Neural progenitor cell (in vitro differentiated cells): Measurements from ENCODE around the gene CCDC134. TPM values are rescaled to one million over a fixed set of nuclear protein-coding genes. Genes with fewer than 3 reads are reported as not detected.
A peak's percentile ranks its signal among the peaks of the same experiment; 100 is the strongest.

Experiments
- DNase-seq: peaks from one replicate; pipeline ENCODE4 v3.0.0-alpha.2; 2016; ENCODE audit warnings: low spot score
- H2AFZ ChIP-seq: fragments of 200-600 bp; sonication (generic); replicated peaks from 2 replicates; pipeline ENCODE4 v1.6.1; 2016; ENCODE audit warnings: antibody characterized with exemption
- H3F3A ChIP-seq: fragments of 200-600 bp; sonication (generic); 2 replicates; pipeline ENCODE4 v1.6.1; 2016; ENCODE audit warnings: antibody characterized with exemption, low read depth
- H3K27ac ChIP-seq: fragments of 200-600 bp; sonication (generic); 2 replicates; pipeline ENCODE4 v1.5.1; 2016; ENCODE audit warnings: mild to moderate bottlenecking
- H3K27me3 ChIP-seq: fragments of 200-600 bp; sonication (generic); 2 replicates; pipeline ENCODE4 v1.6.1; 2016; ENCODE audit warnings: mild to moderate bottlenecking, moderate library complexity
- H3K36me3 ChIP-seq: fragments of 200-600 bp; sonication (generic); 2 replicates; pipeline ENCODE4 v1.5.1; 2016
- H3K4me1 ChIP-seq: fragments of 200-600 bp; sonication (generic); 2 replicates; pipeline ENCODE4 v1.6.1; 2016; ENCODE audit warnings: mixed run types
- H3K4me2 ChIP-seq: fragments of 200-600 bp; sonication (generic); 2 replicates; pipeline ENCODE4 v1.6.1; 2016
- H3K4me3 ChIP-seq: fragments of 200-600 bp; sonication (generic); 2 replicates; pipeline ENCODE4 v1.5.1; 2016
- H3K79me2 ChIP-seq: fragments of 200-600 bp; sonication (generic); 2 replicates; pipeline ENCODE4 v1.6.1; 2016; ENCODE audit warnings: low read depth
- H3K9ac ChIP-seq: fragments of 200-600 bp; sonication (generic); 2 replicates; pipeline ENCODE4 v1.6.1; 2016
- H3K9me3 ChIP-seq: fragments of 200-600 bp; sonication (generic); 2 replicates; pipeline ENCODE4 v1.5.1; 2016; ENCODE audit warnings: low read depth
- H4K20me1 ChIP-seq: fragments of 200-600 bp; sonication (generic); 2 replicates; pipeline ENCODE4 v1.6.1; 2016; ENCODE audit warnings: low read depth
- H3K27ac Mint-ChIP-seq: 3 replicates; pipeline ENCODE4 v1.8.0; 2021; ENCODE audit warnings: mixed read lengths
- H3K27me3 Mint-ChIP-seq: 2 replicates; pipeline ENCODE4 v1.8.0; 2022; ENCODE audit warnings: low read depth, mild to moderate bottlenecking, inconsistent platforms, moderate library complexity, mixed read lengths; ENCODE audit not compliant: insufficient read depth
- H3K36me3 Mint-ChIP-seq: 3 replicates; pipeline ENCODE4 v1.8.0; 2021; ENCODE audit warnings: mixed read lengths
- H3K4me1 Mint-ChIP-seq: 3 replicates; pipeline ENCODE4 v1.8.0; 2021; ENCODE audit warnings: mixed read lengths
- H3K4me3 Mint-ChIP-seq: 3 replicates; pipeline ENCODE4 v1.8.0; 2021; ENCODE audit warnings: mild to moderate bottlenecking, moderate library complexity, mixed read lengths
- H3K9me3 Mint-ChIP-seq: 3 replicates; pipeline ENCODE4 v1.8.0; 2020; ENCODE audit warnings: mixed read lengths
- EZH2 ChIP-seq: fragments of 200-600 bp; sonication (generic); IDR thresholded peaks from 2 replicates; pipeline ENCODE4 v1.6.1; 2017; ENCODE audit warnings: antibody characterized with exemption, mild to moderate bottlenecking, moderate library complexity
- EZH2phosphoT487 ChIP-seq: fragments of 200-600 bp; sonication (generic); IDR thresholded peaks from 2 replicates; pipeline ENCODE4 v1.6.1; 2017; ENCODE audit warnings: antibody characterized with exemption
- total RNA-seq: library from RNA; depleted of rRNA; stranded (reverse); fragments of >200 nt; gene quantifications from 2 replicates; pipeline ENCODE4 v1.2.3, GENCODE V29; 2015; ENCODE audit warnings: low replicate concordance
- TF ChIP-seq, protein P1 (sequence below): fragments of 200-600 bp; sonication (generic); IDR thresholded peaks from 2 replicates; pipeline ENCODE4 v1.5.1; 2017; ENCODE audit warnings: antibody characterized with exemption, mild to moderate bottlenecking

Gene CCDC134
- total RNA-seq, result 8.8 and 19.7 TPM in 2 replicates

GRCh38 chr22:41800348-41801146 is at the start of gene CCDC134:
Gene CCDC134 (plus strand): TSS chr22:41800679. CDS start chr22:41808891, 8,212 bp downstream.
- Mint-ChIP-seq H3K4me1 (peaks cover 37% of the 10 kb centered on the region), H3K4me3 (peak within 1 kb of the TSS; percentile 96), H3K36me3 (peaks cover 6% of the 10 kb centered on the region), H3K9me3 (no peaks in the 10 kb centered on the region), H3K27me3 (peaks cover 3% of the 10 kb centered on the region), H3K27ac (peak within 1 kb of the TSS; percentile 98)
- Histone ChIP-seq H3K4me1 (peaks cover 22% of the 10 kb centered on the region), H3K27me3 (no peaks in the 10 kb centered on the region), H3K9me3 (no peaks in the 10 kb centered on the region), H3K79me2 (peaks cover 46% of the 10 kb centered on the region), H3K9ac (peak within 1 kb of the TSS; percentile 66), H3K4me2 (peak within 1 kb of the TSS; percentile 97), H4K20me1 (peaks cover 8% of the 10 kb centered on the region), H3K4me3 (peak within 1 kb of the TSS; percentile 75), H3K36me3 (no peaks in the 10 kb centered on the region), H2AFZ (peak within 1 kb of the TSS; percentile 77), H3K27ac (peak within 1 kb of the TSS; percentile 24), H3F3A (peaks cover 14% of the 10 kb centered on the region)
- TF ChIP-seq EZH2phosphoT487 (no peak), EZH2 (no peak)
- TF ChIP-seq, protein P1, sequence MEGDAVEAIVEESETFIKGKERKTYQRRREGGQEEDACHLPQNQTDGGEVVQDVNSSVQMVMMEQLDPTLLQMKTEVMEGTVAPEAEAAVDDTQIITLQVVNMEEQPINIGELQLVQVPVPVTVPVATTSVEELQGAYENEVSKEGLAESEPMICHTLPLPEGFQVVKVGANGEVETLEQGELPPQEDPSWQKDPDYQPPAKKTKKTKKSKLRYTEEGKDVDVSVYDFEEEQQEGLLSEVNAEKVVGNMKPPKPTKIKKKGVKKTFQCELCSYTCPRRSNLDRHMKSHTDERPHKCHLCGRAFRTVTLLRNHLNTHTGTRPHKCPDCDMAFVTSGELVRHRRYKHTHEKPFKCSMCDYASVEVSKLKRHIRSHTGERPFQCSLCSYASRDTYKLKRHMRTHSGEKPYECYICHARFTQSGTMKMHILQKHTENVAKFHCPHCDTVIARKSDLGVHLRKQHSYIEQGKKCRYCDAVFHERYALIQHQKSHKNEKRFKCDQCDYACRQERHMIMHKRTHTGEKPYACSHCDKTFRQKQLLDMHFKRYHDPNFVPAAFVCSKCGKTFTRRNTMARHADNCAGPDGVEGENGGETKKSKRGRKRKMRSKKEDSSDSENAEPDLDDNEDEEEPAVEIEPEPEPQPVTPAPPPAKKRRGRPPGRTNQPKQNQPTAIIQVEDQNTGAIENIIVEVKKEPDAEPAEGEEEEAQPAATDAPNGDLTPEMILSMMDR, result no peak
- peak; percentile 95 for DNase-seq

- no peak overlapping the region for H3K27ac Mint-ChIP-seq
- H3K36me3 ChIP-seq, result no peaks in the 10 kb centered on the region
- H3K27ac ChIP-seq, result no peak overlapping the region
- H3K9ac ChIP-seq, result no peak overlapping the region
- no peak overlapping the region for H3K4me2 ChIP-seq
- no peaks in the 10 kb centered on the region for H3K4me1 Mint-ChIP-seq
- no peaks in the 10 kb centered on the region for H3K9me3 Mint-ChIP-seq
- TF ChIP-seq, protein P1, result no peak
- no peak for TF ChIP-seq EZH2
- no peak for TF ChIP-seq EZH2phosphoT487
- H4K20me1 ChIP-seq, result no peaks in the 10 kb centered on the region
- DNase-seq, result no peak
- H3K36me3 Mint-ChIP-seq, result no peaks in the 10 kb centered on the region
- no peaks in the 10 kb centered on the region for H3K27me3 ChIP-seq
- no peaks in the 10 kb centered on the region for H3F3A ChIP-seq
- H3K4me1 ChIP-seq, result no peaks in the 10 kb centered on the region
- no peaks in the 10 kb centered on the region for H3K79me2 ChIP-seq
- peaks cover 13% of the 10 kb centered on the region for H3K27me3 Mint-ChIP-seq
- no peaks in the 10 kb centered on the region for H3K9me3 ChIP-seq
- H3K4me3 ChIP-seq, result no peak overlapping the region
- H3K4me3 Mint-ChIP-seq, result no peak overlapping the region
- H2AFZ ChIP-seq, result peak overlapping the region; percentile 17
Measured at GRCh38 chr22:41752011-41752970, 48.2 kb upstream of the CCDC134 start.

DNA sequence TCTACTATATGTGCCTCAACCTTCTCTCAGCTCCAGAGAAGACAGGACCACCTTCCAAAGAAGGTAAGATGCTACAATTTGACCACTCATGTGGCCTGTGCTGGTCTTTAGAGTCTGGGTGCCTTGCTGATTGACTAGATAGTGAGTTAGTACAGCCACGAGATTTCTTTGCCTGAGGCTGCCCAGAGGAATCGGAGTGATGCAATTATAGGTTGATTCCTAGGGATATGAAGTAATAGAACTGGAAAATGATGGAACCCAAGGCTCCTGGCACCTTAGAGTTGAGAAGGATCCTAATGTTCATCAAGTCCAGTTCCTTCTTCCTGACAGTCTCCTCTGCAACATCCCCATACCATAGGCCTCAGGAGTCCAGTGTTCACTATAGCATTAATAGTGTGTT is 46.5 kb upstream of the CCDC134 start:
- no peaks in the 10 kb centered on the region for H3K27me3 ChIP-seq
- no peaks in the 10 kb centered on the region for H3K9me3 ChIP-seq
- no peaks in the 10 kb centered on the region for H3K79me2 ChIP-seq
- H3K36me3 ChIP-seq, result no peaks in the 10 kb centered on the region
- H3F3A ChIP-seq, result no peaks in the 10 kb centered on the region
- no peak overlapping the region for H2AFZ ChIP-seq
- H3K4me3 Mint-ChIP-seq, result no peak overlapping the region
- TF ChIP-seq EZH2phosphoT487, result no peak
- TF ChIP-seq, protein P1, result no peak
- no peak for TF ChIP-seq EZH2
- no peaks in the 10 kb centered on the region for H3K4me1 ChIP-seq
- H3K36me3 Mint-ChIP-seq, result no peaks in the 10 kb centered on the region
- H4K20me1 ChIP-seq, result no peaks in the 10 kb centered on the region
- no peak overlapping the region for H3K4me3 ChIP-seq
- H3K4me1 Mint-ChIP-seq, result peaks cover 2% of the 10 kb centered on the region
- peaks cover 9% of the 10 kb centered on the region for H3K27me3 Mint-ChIP-seq
- H3K4me2 ChIP-seq, result no peak overlapping the region
- H3K27ac Mint-ChIP-seq, result no peak overlapping the region
- DNase-seq, result no peak
- H3K27ac ChIP-seq, result no peak overlapping the region
- H3K9me3 Mint-ChIP-seq, result no peaks in the 10 kb centered on the region
- no peak overlapping the region for H3K9ac ChIP-seq
